HG02840 (cell line): ENCODE measurements around the gene GIT1.
"Not testable (repeated sequence)": the region's sequence is repeated elsewhere in the genome, so short reads cannot be mapped to it uniquely, and the experiment has no call there.

Experiments
- ATAC-seq: cut with Tn5 transposase; IDR thresholded peaks from one replicate; pipeline ENCODE4 v1.9.1; 2021; ENCODE audit warnings: mild to moderate bottlenecking, moderate library complexity, moderate number of reproducible peaks; ENCODE audit not compliant: unreplicated experiment, low FRiP score

The GIT1 gene

GRCh38 chr17:29568331-29569244 is 20.9 kb downstream of the GIT1 start, which contains the start of gene TP53I13:
TP53I13 (plus strand) TSS chr17:29568701; CDS start chr17:29568759, 58 bp downstream.
- peak; percentile 41 for ATAC-seq

DNA sequence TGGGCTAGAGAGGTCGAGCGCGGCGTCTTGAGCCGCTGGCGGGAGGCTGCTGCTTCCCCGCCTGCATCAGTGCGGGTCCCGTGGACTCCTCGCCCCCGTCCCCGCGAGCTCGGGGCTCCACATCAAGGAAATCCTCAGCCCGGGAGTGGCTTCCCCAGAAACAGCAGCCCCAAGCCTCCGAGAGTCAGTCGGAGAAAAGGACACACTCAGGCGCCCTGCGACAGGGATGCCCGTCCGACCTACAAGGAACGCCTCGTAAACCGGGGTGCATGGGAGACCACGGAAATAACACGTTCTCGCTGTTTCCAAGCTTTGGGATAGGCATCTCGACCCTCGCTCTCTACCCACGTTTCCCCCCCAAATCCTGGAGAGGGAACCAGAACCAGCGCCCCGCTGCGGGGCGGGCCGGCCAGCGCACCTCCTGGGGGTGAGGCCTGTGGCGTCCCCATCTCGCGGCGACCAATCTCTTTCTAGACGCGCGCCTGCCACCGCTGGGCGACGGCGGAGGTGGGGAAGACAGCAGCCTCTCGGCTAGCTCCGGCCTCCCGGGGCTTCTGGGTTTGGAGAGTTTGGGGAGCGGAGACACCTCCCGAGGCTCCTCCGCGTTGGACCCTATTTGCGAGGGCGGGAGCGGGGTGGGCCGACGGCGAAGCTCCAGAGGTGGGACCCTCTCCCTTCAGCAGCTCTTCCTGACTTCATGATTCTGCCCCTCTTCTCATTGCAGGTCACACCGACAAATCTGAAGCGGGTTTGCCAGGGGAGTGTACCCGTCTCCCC is 21.7 kb downstream of the GIT1 start:
- peak; percentile 28 for ATAC-seq

GRCh38 chr17:29567304-29567553 is 22.2 kb downstream of the GIT1 start:
- peak; percentile 5 for ATAC-seq

- ATAC-seq: peak; percentile 9
These were observed 22.8 kb downstream of the GIT1 start, which contains the start of gene ABHD15 for GRCh38 chr17:29566473-29567303. ABHD15 (minus strand) TSS chr17:29567037; CDS start chr17:29566966, 71 bp downstream.

GRCh38 chr17:29565643-29566472 is 23.6 kb downstream of the GIT1 start:
- ATAC-seq: no peak

- no peak for ATAC-seq
These were observed 25.6 kb downstream of the GIT1 start for GRCh38 chr17:29563816-29564215.

DNA sequence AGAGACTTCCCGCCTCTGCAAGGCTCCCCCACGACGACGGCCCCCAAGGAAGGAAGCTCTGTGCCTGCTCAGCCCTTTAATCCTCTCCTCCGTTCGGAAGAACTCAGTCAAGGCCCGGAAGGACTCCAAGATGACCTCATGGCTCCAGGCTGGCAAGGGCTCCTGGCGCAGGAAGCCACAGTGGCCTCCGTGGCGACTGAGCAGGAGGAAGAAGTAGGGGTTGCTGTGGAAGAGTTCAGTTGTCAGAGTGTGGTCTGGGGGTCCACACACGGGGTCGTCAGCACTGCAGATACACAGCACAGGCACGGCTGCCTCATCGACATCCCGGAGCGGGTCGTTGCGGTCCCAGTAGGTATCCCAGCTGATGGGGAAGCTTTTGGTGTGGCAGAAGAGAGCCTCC is 26.8 kb downstream of the GIT1 start:
- no peak for ATAC-seq

- no peak for ATAC-seq
These were observed 27.6 kb downstream of the GIT1 start for GRCh38 chr17:29561554-29562517.

DNA sequence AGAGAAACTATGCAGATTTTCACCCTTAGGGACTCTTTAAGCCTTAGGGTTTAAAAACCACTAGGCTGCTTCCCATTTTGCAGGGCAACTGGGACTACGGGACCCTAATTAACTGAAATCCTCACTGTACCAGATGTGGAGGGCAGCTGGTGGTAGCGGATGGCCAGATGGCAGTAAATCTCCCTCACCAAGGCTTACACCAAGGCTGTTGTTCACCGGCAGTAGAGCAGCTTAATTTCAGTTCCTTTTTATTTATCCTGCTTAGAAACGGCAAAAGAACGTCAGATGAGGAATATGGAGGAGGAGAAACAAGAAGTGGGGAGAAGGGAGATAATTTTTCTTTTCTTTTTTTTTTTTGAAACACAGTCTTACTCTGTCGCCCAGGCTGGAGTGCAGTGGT is 29.1 kb downstream of the GIT1 start:
- no peak for ATAC-seq

DNA sequence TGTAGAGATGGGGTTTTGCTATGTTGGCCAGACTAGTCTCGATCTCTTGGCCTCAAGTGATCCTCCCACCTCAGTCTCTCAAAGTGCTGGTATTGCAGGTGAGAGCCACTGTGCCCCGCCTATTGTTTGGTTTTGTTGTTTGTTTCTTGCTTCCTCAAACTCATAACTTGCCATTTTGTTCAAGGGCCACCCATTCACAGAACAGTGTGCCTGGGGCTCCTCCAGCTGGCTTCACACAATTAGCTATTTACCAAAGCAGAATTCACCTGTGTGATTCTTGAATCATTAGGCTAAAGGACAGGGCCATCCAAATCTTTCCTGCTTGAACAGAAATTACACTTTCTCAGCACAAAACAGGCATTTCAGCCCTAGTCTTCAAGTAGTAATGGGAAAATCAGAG is 29.8 kb downstream of the GIT1 start:
- no peak for ATAC-seq

- ATAC-seq: not testable (repeated sequence)
These were observed 31.3 kb downstream of the GIT1 start for GRCh38 chr17:29558139-29558538.

DNA sequence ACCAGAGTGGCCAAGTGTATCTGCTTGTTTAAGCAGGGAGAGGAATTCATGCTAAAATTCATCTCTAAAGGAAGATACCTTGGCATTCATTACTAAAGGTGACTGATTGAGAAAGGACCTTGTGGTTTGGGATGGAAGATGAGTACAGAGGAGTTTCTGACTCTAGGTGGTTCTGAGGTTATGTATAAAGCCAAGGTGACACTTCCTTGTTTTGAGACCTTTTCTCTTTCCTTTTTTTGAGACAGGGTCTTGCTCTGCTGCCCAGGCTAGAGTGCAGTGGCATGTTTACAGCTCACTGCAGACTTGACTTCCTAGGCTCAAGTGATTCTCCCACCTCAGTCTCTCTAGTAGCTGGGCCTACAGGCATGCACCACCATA is 31.7 kb downstream of the GIT1 start:
- no peak for ATAC-seq

DNA sequence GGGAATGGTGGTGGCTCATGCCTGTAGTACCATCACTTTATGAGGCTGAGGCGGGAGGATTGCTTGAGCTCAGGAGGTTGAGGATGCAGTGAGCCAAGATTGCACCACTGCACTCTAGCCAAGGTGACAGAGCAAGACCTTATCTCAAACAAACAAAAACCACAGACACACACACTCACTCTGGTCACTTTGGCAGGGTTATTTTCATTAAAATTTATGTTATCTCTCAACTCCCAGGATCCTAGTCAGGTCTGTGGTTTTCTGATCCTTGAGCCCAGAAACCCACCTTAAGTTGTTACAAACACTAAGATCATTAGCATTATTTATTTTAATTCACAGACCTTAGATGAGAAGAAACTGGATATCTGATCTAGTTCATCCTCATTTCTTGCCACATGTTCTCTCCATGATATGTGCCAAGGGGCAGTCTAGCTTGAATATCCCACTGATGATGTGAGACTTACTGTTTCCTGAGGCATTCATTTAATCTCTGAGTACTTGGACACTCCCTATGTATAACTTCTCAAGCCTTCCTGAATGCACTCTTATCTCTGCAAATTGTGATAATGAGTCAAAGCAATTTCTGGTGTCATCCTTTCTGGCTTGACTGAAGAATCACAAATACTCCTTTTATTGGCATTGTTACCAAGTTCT is 32.2 kb downstream of the GIT1 start:
- no peak for ATAC-seq

- no peak for ATAC-seq
These were observed 33.6 kb downstream of the GIT1 start for GRCh38 chr17:29555840-29556239.

DNA sequence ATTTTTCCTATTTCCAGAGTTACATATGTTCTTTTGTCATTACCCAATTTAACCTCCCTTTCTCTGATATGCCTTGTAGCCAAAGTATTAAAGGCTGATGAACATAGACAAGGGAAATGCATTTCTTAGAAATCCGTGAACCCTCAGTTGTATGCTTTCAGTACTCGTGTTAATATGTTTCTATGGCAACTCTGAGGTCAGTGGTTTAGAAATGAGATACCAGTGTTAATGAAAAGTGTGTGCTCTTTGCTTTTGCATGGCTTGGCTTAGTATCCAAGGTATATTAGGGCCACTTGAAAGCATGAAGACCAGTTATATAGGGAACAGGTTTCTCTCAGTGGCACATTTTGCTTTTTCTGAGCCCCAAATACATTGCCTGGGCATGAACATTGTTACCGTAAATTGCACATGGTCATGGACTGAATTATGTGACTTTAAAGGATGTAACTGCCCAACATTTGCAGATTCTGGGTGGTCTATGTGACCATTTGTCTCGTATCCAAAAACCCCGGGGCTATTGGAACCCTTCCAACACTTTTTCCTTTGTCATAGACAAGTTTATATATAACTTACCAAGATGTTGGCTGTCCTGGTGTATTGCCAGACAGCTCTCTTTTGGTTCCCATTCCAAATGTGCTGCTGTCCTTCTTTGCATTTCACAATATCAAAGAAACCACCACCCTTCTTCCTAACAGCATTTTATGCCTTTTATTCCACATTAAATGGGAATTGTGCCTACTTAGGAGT is 40.1 kb downstream of the GIT1 start:
- ATAC-seq: no peak

- no peak for ATAC-seq
These were observed 42.6 kb downstream of the GIT1 start for GRCh38 chr17:29546830-29547229.

DNA sequence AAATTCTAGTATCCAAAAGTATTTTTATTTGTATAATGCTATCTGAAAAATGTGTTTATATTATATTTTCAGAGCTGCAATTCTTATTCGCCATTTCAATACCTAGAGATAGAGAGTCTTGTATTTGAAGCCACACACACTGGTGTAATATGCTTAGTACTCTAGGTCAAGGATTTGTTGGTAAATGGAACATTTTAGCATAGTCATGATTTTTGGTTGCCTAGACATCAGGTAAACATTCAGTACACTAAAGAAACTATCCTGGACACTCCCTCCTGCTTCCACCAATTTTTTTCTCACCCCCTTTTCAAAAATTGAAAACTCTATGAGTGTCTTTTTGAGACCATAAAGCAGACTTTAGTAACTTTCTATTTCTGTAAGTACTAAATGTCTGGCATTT is 43.4 kb downstream of the GIT1 start:
- no peak for ATAC-seq

GRCh38 chr17:29544066-29544465 is 45.4 kb downstream of the GIT1 start:
- no peak for ATAC-seq
